Caco-2 (cell line): ENCODE results near the gene HMX2. TPM values are rescaled to one million over a fixed set of nuclear protein-coding genes. Genes with fewer than 3 reads are reported as not detected.

ENCODE experiments used
- BruUV-seq: library from RNA; stranded (reverse); fragments of 400-500 nt; replicated peaks from 2 replicates; lab custom pipeline; 2021; lab: Mats Ljungman, UMichigan
- CTCF ChIA-PET: fragments of 300-600 bp; sonication (Branson Sonifier 250); formaldehyde crosslinking; loops from one replicate; lab custom pipeline; 2022; ENCODE audit warnings: antibody characterized with exemption; lab: Charles Lee
- POLR2A ChIA-PET: fragments of 300-600 bp; sonication (Branson Sonifier 250); formaldehyde crosslinking; loops from one replicate; lab custom pipeline; 2022; ENCODE audit warnings: antibody characterized with exemption; lab: Charles Lee
- DNase-seq, 2 experiments: peaks; one replicate each; pipeline versions ENCODE4 v3.0.0 to v3.0.0-alpha.2; 2020 to 2022
- H3K27me3 ChIP-seq: replicated peaks from 2 replicates; pipeline ENCODE4 v1.6.0; 2011; ENCODE audit warnings: low read length; ENCODE audit not compliant: control insufficient read depth, insufficient read depth
- H3K36me3 ChIP-seq: 2 replicates; pipeline ENCODE4 v1.5.1; 2011; ENCODE audit warnings: low read length; ENCODE audit not compliant: control insufficient read depth, insufficient read depth
- H3K4me1 ChIP-seq: fragments of 250-450 bp; sonication (Bioruptor Pico); 2 replicates; pipeline ENCODE4 v1.5.1; 2020; ENCODE audit warnings: mild to moderate bottlenecking
- H3K4me3 ChIP-seq: 2 replicates; pipeline ENCODE4 v1.5.1; 2011; ENCODE audit warnings: low read depth, mild to moderate bottlenecking, control low read depth, low read length
- H3K9me3 ChIP-seq: fragments of 250-450 bp; sonication (Bioruptor Pico); 2 replicates; pipeline ENCODE4 v1.5.1; 2020; ENCODE audit warnings: mild to moderate bottlenecking, moderate library complexity
- H3K27ac Mint-ChIP-seq: one replicate; pipeline ENCODE4 v1.8.0; 2022; ENCODE audit warnings: mixed read lengths; ENCODE audit not compliant: unreplicated experiment
- H3K27me3 Mint-ChIP-seq: one replicate; pipeline ENCODE4 v1.8.0; 2022; ENCODE audit warnings: mixed read lengths; ENCODE audit not compliant: insufficient read depth, unreplicated experiment
- H3K36me3 Mint-ChIP-seq: one replicate; pipeline ENCODE4 v1.8.0; 2022; ENCODE audit warnings: mild to moderate bottlenecking, mixed read lengths; ENCODE audit not compliant: insufficient read depth, unreplicated experiment
- H3K4me1 Mint-ChIP-seq: one replicate; pipeline ENCODE4 v1.8.0; 2022; ENCODE audit warnings: low read depth, mixed read lengths; ENCODE audit not compliant: unreplicated experiment
- H3K4me3 Mint-ChIP-seq: one replicate; pipeline ENCODE4 v1.8.0; 2022; ENCODE audit warnings: mild to moderate bottlenecking, moderate library complexity, mixed read lengths; ENCODE audit not compliant: unreplicated experiment
- H3K9me3 Mint-ChIP-seq: one replicate; pipeline ENCODE4 v1.8.0; 2022; ENCODE audit warnings: mixed read lengths; ENCODE audit not compliant: unreplicated experiment
- intact Hi-C: fragments of 100-400 bp; cut with micrococcal nuclease; formaldehyde crosslinking; loops from one replicate; pipeline ENCODE4 v1.10.0; 2022; ENCODE audit not compliant: unreplicated experiment
- total RNA-seq: library from RNA; stranded (reverse); gene quantifications from 2 replicates; pipeline ENCODE4 v1.2.3, GENCODE V29; 2022
- TF ChIP-seq, protein P1 (sequence below), 2 experiments: fragments of 200-600 bp in 1 of 2; IDR thresholded peaks; 1 replicate in 1 of 2; 2 replicates in 1 of 2; pipeline versions ENCODE4 v1.5.1 to v1.8.0; 2011 to 2022; ENCODE audit warnings: antibody characterized with exemption in 1 of 2, control low read depth in 1 of 2, inconsistent platforms in 1 of 2, low read depth in 1 of 2, low read length in 1 of 2, mild to moderate bottlenecking in 1 of 2, moderate library complexity in 1 of 2; ENCODE audit not compliant: insufficient read depth in 1 of 2, severe bottlenecking in 1 of 2, unreplicated experiment in 1 of 2

The HMX2 gene
- total RNA-seq, 1 experiment from 2014 or later, result 1.4 TPM

DNA sequence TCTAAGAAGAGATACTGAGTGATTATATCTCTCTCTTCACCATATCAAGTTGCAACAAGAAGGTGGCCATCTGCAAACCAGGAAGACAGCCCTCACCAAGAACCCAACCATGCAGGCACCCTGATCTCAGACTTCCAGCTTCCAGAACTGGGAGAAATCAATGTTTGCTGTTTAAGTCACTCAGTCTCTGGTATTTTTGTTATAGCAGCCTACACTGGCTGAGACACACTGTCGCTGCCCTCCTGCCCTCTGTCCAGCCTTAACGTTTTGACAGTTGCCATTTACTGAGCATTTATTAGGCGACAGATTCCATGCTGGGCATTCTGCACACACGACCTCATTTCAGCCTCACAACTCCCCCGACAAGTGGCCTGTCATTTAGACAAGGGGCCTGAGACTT lies 21.7 kb upstream of the HMX2 start:
- no peak for DNase-seq
- Mint-ChIP-seq H3K4me1 (no peaks in the 10 kb centered on the region), H3K9me3 (no peaks in the 10 kb centered on the region), H3K27me3 (peaks cover 18% of the 10 kb centered on the region), H3K36me3 (no peaks in the 10 kb centered on the region), H3K4me3 (no peak overlapping the region), H3K27ac (no peak overlapping the region)
- ChIA-PET CTCF (no interaction called here), POLR2A (no interaction called here)
- Histone ChIP-seq H3K4me3 (no peak overlapping the region), H3K27me3 (no peaks in the 10 kb centered on the region; the same call in none of the 2 replicates), H3K9me3 (no peaks in the 10 kb centered on the region), H3K4me1 (no peaks in the 10 kb centered on the region), H3K36me3 (no peaks in the 10 kb centered on the region)
- intact Hi-C loops, result no loop called here
- no TSS peak for BruUV-seq
- TF ChIP-seq, protein P1, sequence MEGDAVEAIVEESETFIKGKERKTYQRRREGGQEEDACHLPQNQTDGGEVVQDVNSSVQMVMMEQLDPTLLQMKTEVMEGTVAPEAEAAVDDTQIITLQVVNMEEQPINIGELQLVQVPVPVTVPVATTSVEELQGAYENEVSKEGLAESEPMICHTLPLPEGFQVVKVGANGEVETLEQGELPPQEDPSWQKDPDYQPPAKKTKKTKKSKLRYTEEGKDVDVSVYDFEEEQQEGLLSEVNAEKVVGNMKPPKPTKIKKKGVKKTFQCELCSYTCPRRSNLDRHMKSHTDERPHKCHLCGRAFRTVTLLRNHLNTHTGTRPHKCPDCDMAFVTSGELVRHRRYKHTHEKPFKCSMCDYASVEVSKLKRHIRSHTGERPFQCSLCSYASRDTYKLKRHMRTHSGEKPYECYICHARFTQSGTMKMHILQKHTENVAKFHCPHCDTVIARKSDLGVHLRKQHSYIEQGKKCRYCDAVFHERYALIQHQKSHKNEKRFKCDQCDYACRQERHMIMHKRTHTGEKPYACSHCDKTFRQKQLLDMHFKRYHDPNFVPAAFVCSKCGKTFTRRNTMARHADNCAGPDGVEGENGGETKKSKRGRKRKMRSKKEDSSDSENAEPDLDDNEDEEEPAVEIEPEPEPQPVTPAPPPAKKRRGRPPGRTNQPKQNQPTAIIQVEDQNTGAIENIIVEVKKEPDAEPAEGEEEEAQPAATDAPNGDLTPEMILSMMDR (IDR thresholded peaks at IDR 0.05; ENCODE audit: insufficient read depth in 1 of 2, low read depth in 1 of 2, low read length in 1 of 2, severe bottlenecking in 1 of 2, unreplicated experiment in 1 of 2), result no peak

DNA sequence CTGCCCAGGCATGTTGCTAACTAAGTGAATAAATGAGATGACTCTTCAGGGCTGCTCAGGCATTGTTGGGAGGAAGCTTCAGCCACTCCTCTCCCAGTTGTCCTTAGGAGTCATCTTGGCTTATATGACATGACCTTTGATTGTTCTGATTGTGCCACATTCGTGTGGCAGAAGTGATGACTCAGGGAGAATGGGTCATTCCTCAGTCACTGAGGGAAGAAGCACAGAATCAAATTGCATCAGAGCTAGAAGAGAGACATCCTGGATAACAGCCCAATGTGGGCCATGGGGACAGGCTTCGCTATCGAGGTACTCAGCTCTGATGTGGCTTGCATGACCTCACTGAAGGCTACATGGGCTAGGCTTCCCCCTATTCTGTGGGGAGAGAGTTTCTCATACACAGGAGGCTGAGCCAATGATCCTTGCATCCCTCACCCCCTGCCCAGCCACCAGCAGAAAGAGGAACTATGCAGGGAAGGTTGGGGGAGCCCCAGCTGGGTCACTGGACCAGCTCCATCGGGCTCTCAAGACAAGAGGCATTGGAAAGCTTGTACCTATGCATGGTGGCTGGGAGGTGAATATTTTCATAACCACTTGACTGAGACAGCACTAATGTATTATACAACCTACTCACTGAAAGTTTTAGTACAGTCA lies 18.2 kb upstream of the HMX2 start:
- no TSS peak for BruUV-seq
- intact Hi-C loops, result no loop called here
- CTCF ChIA-PET, result no interaction called here
- Histone ChIP-seq H3K27me3 (peaks cover 5% of the 10 kb centered on the region), H3K9me3 (no peaks in the 10 kb centered on the region), H3K36me3 (no peaks in the 10 kb centered on the region), H3K4me3 (no peak overlapping the region), H3K4me1 (peaks cover 12% of the 10 kb centered on the region)
- POLR2A ChIA-PET, result no interaction called here
- Mint-ChIP-seq H3K27me3 (peaks cover 33% of the 10 kb centered on the region), H3K4me3 (no peak overlapping the region), H3K36me3 (no peaks in the 10 kb centered on the region), H3K9me3 (no peaks in the 10 kb centered on the region), H3K4me1 (no peaks in the 10 kb centered on the region), H3K27ac (no peak overlapping the region)
- no peak for DNase-seq
- TF ChIP-seq, protein P1 (IDR thresholded peaks at IDR 0.05; ENCODE audit: insufficient read depth in 1 of 2, low read depth in 1 of 2, low read length in 1 of 2, severe bottlenecking in 1 of 2, unreplicated experiment in 1 of 2), result no peak

DNA sequence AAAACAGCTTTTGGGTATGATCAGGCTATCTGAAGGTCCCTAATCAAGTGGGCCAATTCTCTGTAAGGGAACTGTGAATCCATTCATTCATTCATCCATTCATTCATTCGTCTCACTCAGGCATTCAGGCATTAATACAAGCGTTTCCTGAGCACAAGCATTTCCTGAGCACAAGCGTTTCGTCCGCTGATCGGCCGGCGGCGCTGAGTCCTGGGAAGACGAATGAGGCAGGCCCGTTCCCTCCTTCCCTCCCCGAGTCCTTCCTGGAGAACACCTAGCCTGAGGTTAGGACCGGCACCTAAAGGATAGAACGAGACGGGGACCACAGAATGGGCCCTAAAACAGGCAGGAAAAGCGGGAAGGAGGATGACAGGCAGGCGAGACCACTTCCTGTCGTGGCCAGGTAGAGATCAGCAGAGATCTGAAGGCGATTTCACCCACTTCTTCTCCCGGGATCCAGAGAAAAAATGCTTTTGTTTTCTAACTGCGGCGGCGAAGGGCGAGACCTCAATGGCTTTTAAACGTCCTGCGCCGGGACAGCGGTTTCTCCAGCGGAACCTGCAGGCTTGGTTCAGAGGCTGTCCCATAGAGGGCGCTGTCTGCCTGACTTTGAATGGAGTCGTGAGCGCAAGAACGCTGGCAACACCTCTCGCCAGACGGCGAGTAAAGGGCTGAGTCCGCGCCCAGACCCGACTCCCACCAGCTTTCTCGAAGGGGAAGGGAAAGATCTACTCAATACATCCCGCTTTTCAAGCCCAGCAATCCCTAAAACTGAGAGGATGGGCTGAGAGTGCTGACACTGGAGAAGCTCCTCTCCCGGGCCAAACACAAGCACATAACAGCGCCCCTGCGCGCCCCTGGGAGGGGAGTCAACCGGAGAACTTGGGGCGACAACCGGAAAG lies 15.1 kb upstream of the HMX2 start:
- Mint-ChIP-seq H3K27ac (no peak overlapping the region), H3K4me3 (peak overlapping the region; percentile 34), H3K4me1 (no peaks in the 10 kb centered on the region), H3K9me3 (no peaks in the 10 kb centered on the region), H3K27me3 (peaks cover 30% of the 10 kb centered on the region), H3K36me3 (no peaks in the 10 kb centered on the region)
- no peak overlapping the region for H3K4me3 ChIP-seq
- H3K27me3 ChIP-seq, result peaks cover 8% of the 10 kb centered on the region
- TF ChIP-seq, protein P1 (IDR thresholded peaks at IDR 0.05; ENCODE audit: insufficient read depth in 1 of 2, low read depth in 1 of 2, low read length in 1 of 2, severe bottlenecking in 1 of 2, unreplicated experiment in 1 of 2), result peak; percentile 93 to 95
- intact Hi-C loops, result loop anchor here (1.0 to 2.0 kb wide), 4 partner anchors 90 to 426 kb away; no protein-coding TSS in a partner anchor
- H3K9me3 ChIP-seq, result no peaks in the 10 kb centered on the region
- H3K4me1 ChIP-seq, result peaks cover 20% of the 10 kb centered on the region
- CTCF ChIA-PET, result interaction anchor here (1.1 to 2.2 kb wide), 2 partner anchors 18 to 248 kb away, joined by 8 to 9 read pairs; no protein-coding TSS in a partner anchor
- DNase-seq, result peak; percentile 86 to 88
- H3K36me3 ChIP-seq, result no peaks in the 10 kb centered on the region
- POLR2A ChIA-PET, result no interaction called here
- BruUV-seq, result no TSS peak
